ENCODE measurements around the gene AMD1.

Gene AMD1

DNA sequence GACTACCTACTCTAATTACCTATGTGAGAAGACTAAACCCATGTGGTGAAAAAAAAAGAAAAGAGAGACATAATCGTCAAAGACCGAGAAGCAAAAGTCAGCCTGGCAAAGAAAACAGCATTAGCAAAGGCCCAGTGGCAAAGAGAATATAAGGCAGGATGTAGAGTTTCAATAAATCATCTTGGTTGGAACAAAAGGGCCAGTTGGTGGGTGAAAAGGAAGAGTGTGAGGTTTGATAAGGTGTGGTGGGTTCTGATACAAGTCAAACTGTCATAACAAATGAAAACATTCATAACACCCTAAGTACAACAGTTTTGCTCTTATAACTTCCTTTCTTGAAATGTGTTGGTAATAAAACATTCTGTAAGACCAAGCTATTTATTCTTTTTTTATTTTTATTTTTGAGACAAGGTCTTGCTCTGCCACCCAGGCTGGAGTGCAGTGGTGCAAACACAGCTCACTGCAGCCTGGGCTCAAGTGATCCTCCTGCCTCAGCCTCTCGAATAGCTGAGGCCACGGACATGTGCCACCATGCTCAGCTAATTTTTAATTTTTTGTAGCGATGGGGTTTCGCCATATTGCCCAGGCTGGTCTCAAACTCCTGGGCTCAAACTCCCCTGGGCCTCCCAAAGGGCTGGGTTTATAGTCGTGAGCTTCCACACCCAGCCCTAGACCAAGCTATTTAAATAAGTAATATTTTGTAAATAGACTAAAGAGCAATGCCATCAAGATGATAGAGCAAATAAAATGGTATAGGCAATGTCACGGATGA lies 65.0 kb downstream of the AMD1 start:
- H3K9ac ChIP-seq (ENCODE audit: low read depth, low read length): no peak overlapping the region
- H3K36me3 ChIP-seq (ENCODE audit: insufficient read depth, low read length): no peaks in the 10 kb centered on the region
- no peaks in the 10 kb centered on the region for H3K9me3 ChIP-seq (ENCODE audit: control insufficient read depth, insufficient read depth, low read length)
- no peaks in the 10 kb centered on the region for H3K4me1 ChIP-seq (ENCODE audit: insufficient read depth, low read length)

DNA sequence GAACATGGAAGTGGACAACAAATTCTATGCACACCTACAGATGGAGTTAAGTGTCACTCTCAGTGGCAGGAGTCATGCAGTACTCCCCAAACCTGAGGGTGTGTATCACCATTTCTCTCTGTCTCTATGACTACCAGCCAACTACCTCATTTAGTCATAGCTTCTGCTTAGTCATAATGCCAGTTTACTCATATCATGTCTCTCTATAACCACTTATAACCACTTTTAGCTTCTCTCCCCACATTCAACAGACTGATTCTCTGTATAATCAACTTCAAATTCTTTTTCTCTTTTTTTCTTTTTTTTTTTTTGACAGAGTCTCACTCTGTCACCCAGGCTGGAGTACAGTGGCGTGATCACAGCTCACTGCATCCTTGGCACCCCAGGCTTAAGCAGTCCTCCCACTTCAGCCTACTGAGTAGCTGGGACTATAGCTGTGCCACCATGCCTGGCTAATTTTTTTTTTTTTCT lies 70.1 kb downstream of the AMD1 start:
- H3K4me1 ChIP-seq (ENCODE audit: insufficient read depth, low read length): no peaks in the 10 kb centered on the region
- H3K9me3 ChIP-seq (ENCODE audit: control insufficient read depth, insufficient read depth, low read length): no peaks in the 10 kb centered on the region
- H3K36me3 ChIP-seq (ENCODE audit: insufficient read depth, low read length): no peaks in the 10 kb centered on the region
- H3K9ac ChIP-seq (ENCODE audit: low read depth, low read length): no peak overlapping the region

All from ES-I3 (cell line).